NCI-H2107 (cell line): ENCODE data around the gene LEF1.

ENCODE experiments used
- DNase-seq: peaks from one replicate; lab custom pipeline; 2025; lab: John Stamatoyannopoulos, UW

LEF1 gene

GRCh38 chr4:108146819-108147218 is 21.9 kb downstream of the LEF1 start:
- DNase-seq, result no peak

GRCh38 chr4:108146336-108146735 is 22.4 kb downstream of the LEF1 start:
- DNase-seq, result no peak

GRCh38 chr4:108144451-108144850 is 24.3 kb downstream of the LEF1 start:
- no peak for DNase-seq

GRCh38 chr4:108143515-108143914 is 25.2 kb downstream of the LEF1 start:
- DNase-seq, result no peak

GRCh38 chr4:108142870-108143269 is 25.9 kb downstream of the LEF1 start:
- DNase-seq, result no peak

- no peak for DNase-seq
Observed at GRCh38 chr4:108141213-108141950, 27.4 kb downstream of the LEF1 start.

- no peak for DNase-seq
Observed at GRCh38 chr4:108140328-108140727, 28.4 kb downstream of the LEF1 start.

- DNase-seq, result no peak
Observed at GRCh38 chr4:108139089-108139488, 29.6 kb downstream of the LEF1 start.

- DNase-seq, result no peak
Observed at GRCh38 chr4:108135549-108136209, 33.1 kb downstream of the LEF1 start.

- no peak for DNase-seq
Observed at GRCh38 chr4:108130955-108131354, 37.8 kb downstream of the LEF1 start.

- DNase-seq, result no peak
Observed at GRCh38 chr4:108129196-108129595, 39.5 kb downstream of the LEF1 start.

GRCh38 chr4:108126806-108127205 is 41.9 kb downstream of the LEF1 start:
- no peak for DNase-seq

- no peak for DNase-seq
Observed at GRCh38 chr4:108120789-108121188, 47.9 kb downstream of the LEF1 start.

- DNase-seq, result no peak
Observed at GRCh38 chr4:108119199-108119800, 49.4 kb downstream of the LEF1 start.

GRCh38 chr4:108118505-108118904 is 50.2 kb downstream of the LEF1 start:
- no peak for DNase-seq

GRCh38 chr4:108117418-108118182 is 51.1 kb downstream of the LEF1 start:
- DNase-seq, result no peak

GRCh38 chr4:108116423-108117168 is 52.1 kb downstream of the LEF1 start:
- no peak for DNase-seq

GRCh38 chr4:108115168-108115526 is 53.6 kb downstream of the LEF1 start:
- DNase-seq, result no peak

- no peak for DNase-seq
Observed at GRCh38 chr4:108114503-108114902, 54.2 kb downstream of the LEF1 start.

GRCh38 chr4:108113229-108113628 is 55.5 kb downstream of the LEF1 start:
- no peak for DNase-seq

- DNase-seq, result no peak
Observed at GRCh38 chr4:108111781-108112180, 57.0 kb downstream of the LEF1 start.

GRCh38 chr4:108110450-108110849 is 58.3 kb downstream of the LEF1 start:
- DNase-seq, result no peak
